ENCODE results near the gene LRG1. TPM values are rescaled to one million over a fixed set of nuclear protein-coding genes. Genes with fewer than 3 reads are reported as not detected.

LRG1 gene
- total RNA-seq, 1 donor from 2014 or later = not detected

- Mint-ChIP-seq H3K36me3 (no peaks in the 10 kb centered on the region), H3K4me1 (peaks cover 15% of the 10 kb centered on the region), H3K27me3 (ENCODE audit: insufficient read depth, low read depth) (peaks cover 11% of the 10 kb centered on the region), H3K9me3 (no peaks in the 10 kb centered on the region), H3K4me3 (no peak overlapping the region), H3K27ac (no peak overlapping the region)
- Histone ChIP-seq H3K27me3 (peaks cover 38% of the 10 kb centered on the region), H3K4me2 (no peak overlapping the region), H3K36me3 (no peaks in the 10 kb centered on the region), H3K79me2 (ENCODE audit: low read depth) (no peaks in the 10 kb centered on the region), H4K20me1 (ENCODE audit: low read depth) (peaks cover 6% of the 10 kb centered on the region), H3K4me1 (peaks cover 7% of the 10 kb centered on the region), H3K4me3 (no peak overlapping the region), H3K9ac (no peak overlapping the region), H3K27ac (no peak overlapping the region), H3F3A (ENCODE audit: low read depth) (no peaks in the 10 kb centered on the region), H2AFZ (replicated peaks) (no peak overlapping the region), H3K9me3 (ENCODE audit: low read depth) (no peaks in the 10 kb centered on the region)
- no peak for DNase-seq (ENCODE audit: low spot score)
- TF ChIP-seq EZH2phosphoT487 (IDR thresholded peaks at IDR 0.05) (no peak), EZH2 (IDR thresholded peaks at IDR 0.05) (no peak)
- TF ChIP-seq, protein P1, sequence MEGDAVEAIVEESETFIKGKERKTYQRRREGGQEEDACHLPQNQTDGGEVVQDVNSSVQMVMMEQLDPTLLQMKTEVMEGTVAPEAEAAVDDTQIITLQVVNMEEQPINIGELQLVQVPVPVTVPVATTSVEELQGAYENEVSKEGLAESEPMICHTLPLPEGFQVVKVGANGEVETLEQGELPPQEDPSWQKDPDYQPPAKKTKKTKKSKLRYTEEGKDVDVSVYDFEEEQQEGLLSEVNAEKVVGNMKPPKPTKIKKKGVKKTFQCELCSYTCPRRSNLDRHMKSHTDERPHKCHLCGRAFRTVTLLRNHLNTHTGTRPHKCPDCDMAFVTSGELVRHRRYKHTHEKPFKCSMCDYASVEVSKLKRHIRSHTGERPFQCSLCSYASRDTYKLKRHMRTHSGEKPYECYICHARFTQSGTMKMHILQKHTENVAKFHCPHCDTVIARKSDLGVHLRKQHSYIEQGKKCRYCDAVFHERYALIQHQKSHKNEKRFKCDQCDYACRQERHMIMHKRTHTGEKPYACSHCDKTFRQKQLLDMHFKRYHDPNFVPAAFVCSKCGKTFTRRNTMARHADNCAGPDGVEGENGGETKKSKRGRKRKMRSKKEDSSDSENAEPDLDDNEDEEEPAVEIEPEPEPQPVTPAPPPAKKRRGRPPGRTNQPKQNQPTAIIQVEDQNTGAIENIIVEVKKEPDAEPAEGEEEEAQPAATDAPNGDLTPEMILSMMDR (IDR thresholded peaks at IDR 0.05) = no peak
Observed at GRCh38 chr19:4533835-4534424, 5.9 kb downstream of the LRG1 start.

DNA sequence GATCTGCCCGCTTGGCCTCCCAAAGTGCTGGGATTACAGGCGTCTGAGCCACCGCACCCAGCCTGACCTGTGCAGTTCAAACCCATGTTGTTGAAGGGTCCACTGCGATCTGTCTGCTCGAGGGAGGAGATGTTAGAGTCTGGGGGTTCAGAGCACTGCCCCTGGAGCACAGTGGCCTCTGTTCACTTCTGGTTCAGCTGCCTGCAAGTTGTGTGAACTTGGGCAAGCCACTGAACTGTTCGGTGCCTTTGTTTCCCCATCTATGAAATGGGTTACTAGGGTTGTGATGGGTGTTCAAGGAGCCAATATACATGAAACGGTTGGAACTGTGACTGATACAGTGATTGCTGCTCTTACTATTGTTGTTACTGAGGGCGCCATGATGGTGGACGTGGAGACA, 6.5 kb downstream of the LRG1 start:
- peaks cover 38% of the 10 kb centered on the region for H3K27me3 ChIP-seq
- H3K4me3 ChIP-seq = no peak overlapping the region
- Mint-ChIP-seq H3K36me3 (no peaks in the 10 kb centered on the region), H3K27me3 (ENCODE audit: insufficient read depth, low read depth) (peaks cover 12% of the 10 kb centered on the region), H3K4me3 (no peak overlapping the region), H3K9me3 (no peaks in the 10 kb centered on the region), H3K4me1 (peaks cover 15% of the 10 kb centered on the region), H3K27ac (no peak overlapping the region)
- no peak for TF ChIP-seq EZH2phosphoT487 (IDR thresholded peaks at IDR 0.05)
- TF ChIP-seq, protein P1 (IDR thresholded peaks at IDR 0.05) = no peak
- no peak for TF ChIP-seq EZH2 (IDR thresholded peaks at IDR 0.05)
- H3K4me2 ChIP-seq = no peak overlapping the region
- H3F3A ChIP-seq (ENCODE audit: low read depth) = no peaks in the 10 kb centered on the region
- no peak overlapping the region for H3K27ac ChIP-seq
- H3K4me1 ChIP-seq = peaks cover 7% of the 10 kb centered on the region
- H3K79me2 ChIP-seq (ENCODE audit: low read depth) = no peaks in the 10 kb centered on the region
- peaks cover 6% of the 10 kb centered on the region for H4K20me1 ChIP-seq (ENCODE audit: low read depth)
- no peak overlapping the region for H2AFZ ChIP-seq (replicated peaks)
- H3K9ac ChIP-seq = no peak overlapping the region
- no peaks in the 10 kb centered on the region for H3K9me3 ChIP-seq (ENCODE audit: low read depth)
- H3K36me3 ChIP-seq = no peaks in the 10 kb centered on the region
- DNase-seq (ENCODE audit: low spot score) = no peak

DNA sequence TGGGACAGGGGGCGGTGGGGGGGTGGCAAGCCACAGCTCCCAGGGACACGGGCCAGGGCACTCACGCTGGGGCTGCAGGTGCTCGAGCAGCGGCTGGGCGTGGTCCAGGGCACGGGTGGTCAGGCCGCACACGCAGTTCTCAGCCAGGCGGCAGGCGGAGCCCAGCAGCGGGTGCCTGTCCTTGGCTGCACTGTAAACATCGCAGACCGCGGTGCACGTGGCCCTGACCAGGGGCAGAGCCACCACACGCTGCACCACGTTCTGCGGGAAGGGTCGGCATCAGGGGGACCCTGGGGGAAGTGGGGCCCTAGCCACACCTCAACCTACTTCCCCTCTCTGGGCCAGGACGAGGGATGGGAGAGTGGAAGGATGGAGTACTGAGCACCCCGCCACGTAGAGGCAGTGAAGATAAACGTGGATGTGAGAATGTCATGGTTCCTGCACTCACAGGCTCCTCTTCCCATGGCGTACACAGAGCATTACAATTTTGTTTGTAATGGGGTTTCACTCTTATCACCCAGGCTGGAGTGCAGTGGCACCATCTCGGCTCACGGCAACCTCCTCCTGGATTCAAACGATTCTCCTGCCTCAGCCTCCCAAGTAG, 8.2 kb downstream of the LRG1 start:
- no peaks in the 10 kb centered on the region for H3K36me3 Mint-ChIP-seq
- H3K27me3 ChIP-seq = peaks cover 25% of the 10 kb centered on the region
- TF ChIP-seq, protein P1 (IDR thresholded peaks at IDR 0.05) = no peak
- TF ChIP-seq EZH2 (IDR thresholded peaks at IDR 0.05) (no peak), EZH2phosphoT487 (IDR thresholded peaks at IDR 0.05) (no peak)
- H3K4me2 ChIP-seq = no peak overlapping the region
- no peak overlapping the region for H3K4me3 Mint-ChIP-seq
- no peaks in the 10 kb centered on the region for H3F3A ChIP-seq (ENCODE audit: low read depth)
- H3K27ac ChIP-seq = no peak overlapping the region
- no peak overlapping the region for H3K9ac ChIP-seq
- peaks cover 10% of the 10 kb centered on the region for H3K4me1 Mint-ChIP-seq
- no peak overlapping the region for H2AFZ ChIP-seq (replicated peaks)
- no peak for DNase-seq (ENCODE audit: low spot score)
- no peaks in the 10 kb centered on the region for H3K9me3 ChIP-seq (ENCODE audit: low read depth)
- peaks cover 6% of the 10 kb centered on the region for H4K20me1 ChIP-seq (ENCODE audit: low read depth)
- H3K4me3 ChIP-seq = no peak overlapping the region
- H3K27me3 Mint-ChIP-seq (ENCODE audit: insufficient read depth, low read depth) = peaks cover 12% of the 10 kb centered on the region
- H3K27ac Mint-ChIP-seq = no peak overlapping the region
- H3K9me3 Mint-ChIP-seq = no peaks in the 10 kb centered on the region
- H3K36me3 ChIP-seq = no peaks in the 10 kb centered on the region
- H3K79me2 ChIP-seq (ENCODE audit: low read depth) = no peaks in the 10 kb centered on the region
- peaks cover 7% of the 10 kb centered on the region for H3K4me1 ChIP-seq
